GM23338 (cell line): ENCODE measurements around the gene DCST1. TPM values are rescaled to one million over a fixed set of nuclear protein-coding genes. Genes with fewer than 3 reads are reported as not detected.
A peak's percentile ranks its signal among the peaks of the same experiment; 100 is the strongest.

Experiments used
- ATAC-seq: fragments of 200-7000 bp; cut with Tn5 transposase; 3 replicates; pipeline ENCODE4 v1.9.1; 2020
- DNase-seq: peaks from one replicate; pipeline ENCODE4 v3.0.0-alpha.2; 2015; ENCODE audit warnings: low spot score
- H2AFZ ChIP-seq: fragments of 200-600 bp; sonication (generic); 2 replicates; pipeline ENCODE4 v1.8.0; 2016; ENCODE audit warnings: antibody characterized with exemption, mild to moderate bottlenecking, moderate library complexity
- H3F3A ChIP-seq: fragments of 200-600 bp; sonication (generic); replicated peaks from 2 replicates; pipeline ENCODE4 v1.8.0; 2017; ENCODE audit warnings: antibody characterized with exemption, mixed run types, low read depth
- H3K27ac ChIP-seq: fragments of 200-600 bp; sonication (generic); 2 replicates; pipeline ENCODE4 v1.6.1; 2016; ENCODE audit warnings: low read depth
- H3K27me3 ChIP-seq: fragments of 200-600 bp; sonication (generic); 2 replicates; pipeline ENCODE4 v1.8.0; 2016; ENCODE audit warnings: mild to moderate bottlenecking, mixed run types, moderate library complexity; ENCODE audit not compliant: insufficient read depth
- H3K36me3 ChIP-seq: fragments of 200-600 bp; sonication (generic); 2 replicates; pipeline ENCODE4 v1.8.0; 2016; ENCODE audit warnings: mild to moderate bottlenecking; ENCODE audit not compliant: insufficient read depth
- H3K4me1 ChIP-seq: fragments of 200-600 bp; sonication (generic); 2 replicates; pipeline ENCODE4 v1.8.0; 2016; ENCODE audit warnings: mild to moderate bottlenecking, moderate library complexity; ENCODE audit not compliant: insufficient read depth
- H3K4me2 ChIP-seq: fragments of 200-600 bp; sonication (generic); 2 replicates; pipeline ENCODE4 v1.7.1; 2017; ENCODE audit warnings: mixed run types
- H3K4me3 ChIP-seq: fragments of 200-600 bp; sonication (generic); 2 replicates; pipeline ENCODE4 v1.6.1; 2016; ENCODE audit warnings: mixed run types
- H3K79me2 ChIP-seq: fragments of 200-600 bp; sonication (generic); replicated peaks from 2 replicates; pipeline ENCODE4 v1.8.0; 2017; ENCODE audit warnings: mild to moderate bottlenecking; ENCODE audit not compliant: insufficient read depth
- H3K9me2 ChIP-seq: fragments of 200-600 bp; sonication (generic); 2 replicates; pipeline ENCODE4 v1.8.0; 2017; ENCODE audit not compliant: insufficient read depth
- H4K20me1 ChIP-seq: fragments of 200-600 bp; sonication (generic); replicated peaks from 2 replicates; pipeline ENCODE4 v1.8.0; 2017; ENCODE audit warnings: mild to moderate bottlenecking; ENCODE audit not compliant: insufficient read depth
- H3K27ac Mint-ChIP-seq: 2 replicates; pipeline ENCODE4 v1.8.0; 2020; ENCODE audit warnings: inconsistent platforms, mild to moderate bottlenecking, moderate library complexity, mixed read lengths
- H3K27me3 Mint-ChIP-seq: 3 replicates; pipeline ENCODE4 v1.8.0; 2022; ENCODE audit warnings: low read depth, mild to moderate bottlenecking, moderate library complexity, mixed read lengths, inconsistent platforms; ENCODE audit not compliant: insufficient read depth, poor library complexity
- H3K36me3 Mint-ChIP-seq: 3 replicates; pipeline ENCODE4 v1.8.0; 2021; ENCODE audit warnings: low read depth, mild to moderate bottlenecking, inconsistent platforms, moderate library complexity, mixed read lengths
- H3K4me1 Mint-ChIP-seq: 3 replicates; pipeline ENCODE4 v1.8.0; 2020; ENCODE audit warnings: mild to moderate bottlenecking, inconsistent platforms, mixed read lengths
- H3K4me3 Mint-ChIP-seq: 3 replicates; pipeline ENCODE4 v1.8.0; 2021; ENCODE audit warnings: moderate library complexity, mild to moderate bottlenecking, inconsistent platforms, mixed read lengths
- H3K9me3 Mint-ChIP-seq: 3 replicates; pipeline ENCODE4 v1.8.0; 2020; ENCODE audit warnings: moderate library complexity, mild to moderate bottlenecking, inconsistent platforms, mixed read lengths
- CREB1 ChIP-seq: fragments of 250-450 bp; sonication (Bioruptor Pico); IDR thresholded peaks from 2 replicates; pipeline ENCODE4 v1.5.0; 2020; ENCODE audit warnings: low read depth, mild to moderate bottlenecking, moderate library complexity
- EZH2 ChIP-seq: fragments of 200-600 bp; sonication (generic); IDR thresholded peaks from one replicate; pipeline ENCODE4 v1.8.0; 2017; ENCODE audit warnings: antibody characterized with exemption, mild to moderate bottlenecking, low read depth; ENCODE audit not compliant: unreplicated experiment
- EZH2phosphoT487 ChIP-seq: fragments of 200-600 bp; sonication (generic); IDR thresholded peaks from one replicate; pipeline ENCODE4 v1.8.1; 2018; ENCODE audit warnings: antibody characterized with exemption; ENCODE audit not compliant: unreplicated experiment
- POLR2AphosphoS5 ChIP-seq: IDR thresholded peaks from 2 replicates; pipeline ENCODE4 v1.6.1; 2016; ENCODE audit warnings: antibody characterized with exemption, low read depth
- ZNF114 ChIP-seq: fragments of 250-450 bp; sonication (Bioruptor Pico); IDR thresholded peaks from 2 replicates; pipeline ENCODE4 v1.5.0; 2020; ENCODE audit warnings: mild to moderate bottlenecking, moderate library complexity
- ZNF462 ChIP-seq: fragments of 250-450 bp; sonication (Bioruptor Pico); IDR thresholded peaks from 2 replicates; pipeline ENCODE4 v1.5.0; 2020; ENCODE audit warnings: mild to moderate bottlenecking, moderate library complexity
- polyA plus RNA-seq: library from polyadenylated mRNA; unstranded; fragments of >200 nt; fragmentation: Nextera tagmentation; extraction: Ambion mirVana; gene quantifications from 2 replicates; pipeline ENCODE4 v1.2.1, GENCODE V29; 2016
- total RNA-seq: library from RNA; depleted of rRNA; stranded (reverse); fragments of >200 nt; shearing (Covaris generic); gene quantifications from 2 replicates; pipeline ENCODE4 v1.2.3, GENCODE V29; 2014
- TF ChIP-seq, protein P1 (sequence below), 2 experiments: fragments of 200-600 bp in 1 of 2; sonication (generic) in 1 of 2; conservative IDR thresholded peaks; 2 replicates each; pipeline versions ENCODE4 v1.5.1 to v1.6.1; 2016 to 2017; ENCODE audit warnings: antibody characterized with exemption in 2 of 2, low read depth in 2 of 2, mild to moderate bottlenecking in 2 of 2, moderate library complexity in 1 of 2

Gene DCST1
- total and polyA plus RNA-seq, 2 experiments from 2014 or later: not detected

DNA sequence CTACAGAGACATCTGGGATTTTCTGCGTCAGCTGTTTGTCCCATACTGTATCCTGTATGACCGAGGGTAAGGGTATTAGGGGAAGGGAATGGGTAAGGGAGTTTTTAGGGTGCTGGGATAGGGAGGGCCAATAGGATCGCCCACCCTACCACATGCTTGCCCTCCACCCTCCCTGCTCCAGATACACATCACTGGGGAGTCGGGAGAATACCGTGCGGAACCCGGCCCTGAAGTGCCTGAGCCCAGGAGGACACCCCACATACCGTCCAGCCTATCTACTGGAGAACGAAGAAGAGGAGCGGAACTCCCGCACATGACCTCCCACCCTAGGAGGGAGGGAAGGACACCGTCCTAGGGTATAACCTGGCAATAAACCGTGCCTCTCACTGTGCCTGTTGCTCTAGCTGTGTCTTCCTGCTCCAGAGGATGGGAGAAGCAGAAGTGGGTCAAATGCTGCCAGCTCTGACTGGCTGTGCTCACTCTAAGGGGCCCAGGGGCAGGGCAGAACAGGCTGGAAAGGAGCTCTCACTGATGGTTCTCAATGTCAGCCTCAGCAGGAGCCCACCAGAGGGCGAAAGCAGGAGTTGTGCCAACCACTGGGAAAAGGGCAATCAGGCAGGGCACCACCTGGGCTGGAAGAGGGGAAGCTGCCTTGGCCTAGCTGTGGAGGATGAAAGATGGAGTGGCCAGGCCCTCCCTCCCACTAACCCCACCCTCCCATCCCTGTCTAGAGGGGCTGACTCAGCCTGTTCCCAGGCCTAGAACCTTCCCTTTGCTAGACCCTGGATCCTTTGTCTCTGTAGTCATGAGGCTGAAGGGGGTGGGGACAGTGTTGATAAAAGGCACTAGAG, 40.7 kb upstream of the DCST1 start:
- ATAC-seq (peak; percentile 56), DNase-seq (peak; percentile 65)
- no peak overlapping the region for H3K4me2 ChIP-seq
- H3K4me1 ChIP-seq: no peaks in the 10 kb centered on the region
- H3K9me2 ChIP-seq: no peaks in the 10 kb centered on the region
- no peak overlapping the region for H3K27ac ChIP-seq
- H3K27me3 ChIP-seq: no peaks in the 10 kb centered on the region
- H3K4me3 ChIP-seq: no peak overlapping the region
- no peaks in the 10 kb centered on the region; the same call in 2 of the 3 replicates for H3K9me3 Mint-ChIP-seq
- H4K20me1 ChIP-seq: peaks cover 7% of the 10 kb centered on the region; the same call in 1 of the 2 replicates
- H3K79me2 ChIP-seq: peaks cover 6% of the 10 kb centered on the region
- TF ChIP-seq ZNF114 (CRISPR knock-in tag): no peak
- TF ChIP-seq, protein P1, sequence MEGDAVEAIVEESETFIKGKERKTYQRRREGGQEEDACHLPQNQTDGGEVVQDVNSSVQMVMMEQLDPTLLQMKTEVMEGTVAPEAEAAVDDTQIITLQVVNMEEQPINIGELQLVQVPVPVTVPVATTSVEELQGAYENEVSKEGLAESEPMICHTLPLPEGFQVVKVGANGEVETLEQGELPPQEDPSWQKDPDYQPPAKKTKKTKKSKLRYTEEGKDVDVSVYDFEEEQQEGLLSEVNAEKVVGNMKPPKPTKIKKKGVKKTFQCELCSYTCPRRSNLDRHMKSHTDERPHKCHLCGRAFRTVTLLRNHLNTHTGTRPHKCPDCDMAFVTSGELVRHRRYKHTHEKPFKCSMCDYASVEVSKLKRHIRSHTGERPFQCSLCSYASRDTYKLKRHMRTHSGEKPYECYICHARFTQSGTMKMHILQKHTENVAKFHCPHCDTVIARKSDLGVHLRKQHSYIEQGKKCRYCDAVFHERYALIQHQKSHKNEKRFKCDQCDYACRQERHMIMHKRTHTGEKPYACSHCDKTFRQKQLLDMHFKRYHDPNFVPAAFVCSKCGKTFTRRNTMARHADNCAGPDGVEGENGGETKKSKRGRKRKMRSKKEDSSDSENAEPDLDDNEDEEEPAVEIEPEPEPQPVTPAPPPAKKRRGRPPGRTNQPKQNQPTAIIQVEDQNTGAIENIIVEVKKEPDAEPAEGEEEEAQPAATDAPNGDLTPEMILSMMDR (conservative IDR thresholded peaks at IDR 0.05; ENCODE audit: low read depth in 2 of 2): peak; percentile 33 to 58
- peaks cover 26% of the 10 kb centered on the region for H3K4me1 Mint-ChIP-seq
- H3K36me3 ChIP-seq: peaks cover 5% of the 10 kb centered on the region; the same call in 1 of the 2 replicates
- H2AFZ ChIP-seq: no peak overlapping the region
- peaks cover 17% of the 10 kb centered on the region for H3K27me3 Mint-ChIP-seq
- H3K27ac Mint-ChIP-seq: no peak overlapping the region
- no peak overlapping the region for H3K4me3 Mint-ChIP-seq
- peaks cover 31% of the 10 kb centered on the region for H3K36me3 Mint-ChIP-seq
- peaks cover 19% of the 10 kb centered on the region; the same call in 1 of the 2 replicates for H3F3A ChIP-seq

- peak within 1 kb of the TSS; percentile 78; the same call in 1 of the 2 replicates for H3K27ac Mint-ChIP-seq
- 0 out of 2 replicates have a peak within 1 kb of the TSS, but pooled peaks have one; percentile 39 for H3K27ac ChIP-seq
- no peak for ATAC-seq
These were observed 39.9 kb upstream of the DCST1 start, which contains the start of gene LENEP for GRCh38 chr1:154993572-154994268. Gene LENEP, plus strand, starts transcription at chr1:154993586. Its CDS starts 22 bp downstream, at chr1:154993608.

More at GRCh38 chr1:154993572-154994268, 39.9 kb upstream of the DCST1 start, which contains the start of gene LENEP:
- Histone ChIP-seq H3K79me2 (no peaks in the 10 kb centered on the region; the same call in 1 of the 2 replicates), H3K36me3 (0 out of 2 replicates have a peak, but pooled peaks cover 5% of the 10 kb centered on the region), H4K20me1 (peaks cover 5% of the 10 kb centered on the region; the same call in 1 of the 2 replicates), H3K4me2 (no peak within 1 kb of the TSS), H3K4me3 (no peak within 1 kb of the TSS), H3K4me1 (peaks cover 2% of the 10 kb centered on the region; the same call in 1 of the 2 replicates), H3F3A (peaks cover 19% of the 10 kb centered on the region; the same call in 1 of the 2 replicates), H3K27me3 (no peaks in the 10 kb centered on the region), H3K9me2 (no peaks in the 10 kb centered on the region), H2AFZ (no peak within 1 kb of the TSS)
- H3K4me1 Mint-ChIP-seq: peaks cover 31% of the 10 kb centered on the region
- no peak for TF ChIP-seq EZH2phosphoT487
- TF ChIP-seq CREB1 (CRISPR knock-in tag): no peak
- no peak for TF ChIP-seq ZNF462 (CRISPR knock-in tag)
- TF ChIP-seq EZH2: no peak
- TF ChIP-seq POLR2AphosphoS5: no peak
- no peak for TF ChIP-seq ZNF114 (CRISPR knock-in tag)
- no peaks in the 10 kb centered on the region for H3K9me3 Mint-ChIP-seq
- no peak for DNase-seq
- no peak within 1 kb of the TSS; the same call in 2 of the 3 replicates for H3K4me3 Mint-ChIP-seq
- H3K27me3 Mint-ChIP-seq: peaks cover 14% of the 10 kb centered on the region
- peaks cover 23% of the 10 kb centered on the region for H3K36me3 Mint-ChIP-seq
